GM18868 (cell line): ENCODE data around the gene ELMO1.

Source experiments
- ATAC-seq: cut with Tn5 transposase; IDR thresholded peaks from one replicate; pipeline ENCODE4 v1.9.1; 2021; ENCODE audit warnings: mild to moderate bottlenecking, moderate library complexity; ENCODE audit not compliant: unreplicated experiment

ELMO1 gene

GRCh38 chr7:36821617-36822016, 627.0 kb downstream of the ELMO1 start:
- ATAC-seq = no peak

- ATAC-seq = no peak
Observed at GRCh38 chr7:36820527-36821170, 628.0 kb downstream of the ELMO1 start.

- no peak for ATAC-seq
Observed at GRCh38 chr7:36819639-36820038, 629.0 kb downstream of the ELMO1 start.

GRCh38 chr7:36814311-36814710, 634.4 kb downstream of the ELMO1 start:
- no peak for ATAC-seq

- no peak for ATAC-seq
Observed at GRCh38 chr7:36811807-36812206, 636.9 kb downstream of the ELMO1 start.

- ATAC-seq = no peak
Observed at GRCh38 chr7:36810489-36810888, 638.2 kb downstream of the ELMO1 start.

GRCh38 chr7:36810032-36810431, 638.6 kb downstream of the ELMO1 start:
- ATAC-seq = no peak

- ATAC-seq = no peak
Observed at GRCh38 chr7:36809510-36809909, 639.2 kb downstream of the ELMO1 start.

- ATAC-seq = no peak
Observed at GRCh38 chr7:36809086-36809485, 639.6 kb downstream of the ELMO1 start.

GRCh38 chr7:36806891-36807290, 641.8 kb downstream of the ELMO1 start:
- no peak for ATAC-seq
